Activated T-cell treated with anti-CD3 and anti-CD28 coated beads for 48 hours (primary cell): Measurements from ENCODE around the gene OOSP4A.
"Not testable (repeated sequence)": the region's sequence is repeated elsewhere in the genome, so short reads cannot be mapped to it uniquely, and the experiment has no call there.

Experiments
- DNase-seq: peaks from one replicate; pipeline ENCODE4 v3.0.0-alpha.2; 2020; ENCODE audit warnings: low read depth

The OOSP4A gene

DNA sequence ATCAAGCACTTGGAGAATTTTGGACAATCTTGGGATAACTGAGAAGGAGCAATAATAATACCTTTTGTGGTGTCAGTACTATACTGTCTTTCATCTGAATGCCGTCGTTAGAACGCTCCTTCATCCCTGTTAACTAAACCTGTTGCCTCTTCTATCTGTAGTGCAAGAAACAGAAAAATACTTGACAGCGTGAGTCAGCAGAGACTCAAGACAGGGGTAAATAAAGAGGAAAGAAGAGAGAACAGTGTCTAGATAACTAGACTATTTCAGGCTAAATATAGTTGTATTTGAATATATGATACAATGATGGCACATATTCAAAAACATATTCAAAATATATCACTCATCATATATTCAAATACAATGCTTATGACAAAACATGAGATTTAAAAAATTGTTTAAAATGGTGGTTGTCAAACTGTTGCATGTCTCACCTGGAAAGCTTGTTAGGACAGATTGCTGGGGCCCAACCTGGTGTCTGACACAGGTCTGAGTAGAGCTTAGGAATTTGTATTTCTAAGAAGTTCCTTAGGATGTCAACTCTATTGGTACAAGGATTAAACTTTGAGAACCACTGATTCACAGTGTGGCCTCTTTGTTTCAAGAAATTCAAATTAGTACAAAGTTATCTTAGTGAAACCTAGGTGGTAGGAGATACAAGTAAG is 17.4 kb downstream of the OOSP4A start:
- DNase-seq, result no peak

DNA sequence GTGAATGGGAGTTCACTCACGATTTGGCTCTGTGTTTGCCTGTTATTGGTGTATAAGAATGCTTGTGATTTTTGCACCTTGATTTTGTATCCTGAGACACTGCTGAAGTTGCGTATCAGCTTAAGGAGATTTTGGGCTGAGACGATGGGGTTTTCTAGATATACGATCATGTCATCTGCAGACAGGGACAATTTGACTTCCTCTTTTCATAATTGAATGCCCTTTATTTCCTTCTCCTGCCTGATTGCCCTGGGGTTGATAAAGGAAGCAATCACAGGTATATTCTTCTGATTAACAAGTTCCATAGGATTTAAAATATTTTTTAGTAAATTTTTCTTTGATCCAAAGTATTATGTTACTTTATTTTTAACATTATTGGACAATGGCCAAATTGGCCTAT is 18.2 kb downstream of the OOSP4A start:
- DNase-seq, result not testable (repeated sequence)

DNA sequence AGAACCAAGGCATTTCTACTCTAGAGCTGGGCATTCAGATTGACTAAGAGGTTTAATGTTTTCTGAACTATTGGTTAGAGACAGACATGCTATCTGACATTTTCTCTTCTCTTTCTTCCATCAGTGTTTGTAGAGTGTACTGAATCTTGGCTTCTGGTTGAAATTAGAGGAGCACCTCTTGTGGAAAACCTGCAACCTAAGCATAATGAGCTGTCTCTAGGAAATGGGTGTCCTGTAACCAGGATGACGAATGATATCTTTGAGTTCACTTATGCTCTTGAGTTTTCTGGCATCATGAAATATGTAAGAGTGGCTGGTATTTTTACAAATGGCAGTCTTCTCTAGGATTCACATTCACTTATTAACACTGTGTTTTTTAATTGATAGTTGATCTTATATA is 19.4 kb downstream of the OOSP4A start:
- DNase-seq, result no peak

DNA sequence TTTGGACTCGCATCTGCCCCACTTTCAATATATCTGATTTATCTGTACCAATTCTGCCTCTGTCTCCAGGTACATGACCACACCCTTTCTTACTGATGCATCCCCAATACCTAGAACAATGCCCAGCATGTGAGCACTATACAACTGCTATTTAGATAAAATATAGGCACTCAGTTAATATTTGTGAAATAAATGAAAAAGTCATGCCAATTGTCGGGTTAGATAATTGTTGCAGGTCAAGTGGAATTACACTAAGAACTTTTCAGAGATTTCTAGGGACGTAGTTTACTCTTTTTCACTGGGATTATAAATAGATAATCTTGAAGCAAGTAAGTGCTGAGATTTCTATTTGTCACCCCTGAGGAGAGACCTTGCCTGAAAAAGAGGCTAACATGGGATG is 20.5 kb downstream of the OOSP4A start:
- DNase-seq, result no peak

DNA sequence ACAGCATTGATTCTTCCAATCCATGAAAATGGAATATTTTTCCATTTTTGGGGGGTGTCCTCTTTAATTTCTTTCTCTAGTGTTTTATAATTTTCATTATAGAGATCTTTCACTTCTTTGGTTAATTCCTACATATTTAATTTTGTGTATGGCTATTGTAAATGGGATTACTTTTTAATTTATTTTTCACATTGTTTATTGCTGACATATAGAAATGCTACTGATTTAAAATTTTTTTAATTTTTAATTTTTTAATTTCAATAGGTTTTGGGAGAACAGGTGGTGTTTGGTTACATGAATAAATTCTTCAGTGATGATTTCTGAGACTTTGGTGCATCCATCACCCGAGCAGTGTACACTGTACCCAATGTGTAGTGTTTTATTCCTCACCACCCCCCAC is 26.6 kb downstream of the OOSP4A start:
- no peak for DNase-seq

DNA sequence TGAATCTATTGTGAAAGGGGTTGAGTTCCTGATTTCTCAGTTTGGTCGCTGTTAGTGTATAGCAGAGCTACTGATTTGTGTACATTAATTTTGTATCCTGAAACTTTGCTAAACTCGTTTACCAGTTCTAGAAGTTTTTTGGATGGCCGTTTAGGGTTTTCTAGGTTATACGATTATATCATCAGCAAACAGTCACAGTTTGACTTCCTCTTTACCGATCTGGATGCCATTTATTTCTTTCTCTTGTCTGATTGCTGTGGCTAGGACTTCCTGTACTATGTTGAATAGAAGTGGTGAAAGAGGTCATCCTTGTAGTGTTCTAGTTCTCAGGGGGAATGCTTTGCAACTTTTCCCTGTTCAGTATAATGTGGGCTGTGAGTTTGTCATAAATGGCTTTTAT is 28.6 kb downstream of the OOSP4A start:
- no peak for DNase-seq

DNA sequence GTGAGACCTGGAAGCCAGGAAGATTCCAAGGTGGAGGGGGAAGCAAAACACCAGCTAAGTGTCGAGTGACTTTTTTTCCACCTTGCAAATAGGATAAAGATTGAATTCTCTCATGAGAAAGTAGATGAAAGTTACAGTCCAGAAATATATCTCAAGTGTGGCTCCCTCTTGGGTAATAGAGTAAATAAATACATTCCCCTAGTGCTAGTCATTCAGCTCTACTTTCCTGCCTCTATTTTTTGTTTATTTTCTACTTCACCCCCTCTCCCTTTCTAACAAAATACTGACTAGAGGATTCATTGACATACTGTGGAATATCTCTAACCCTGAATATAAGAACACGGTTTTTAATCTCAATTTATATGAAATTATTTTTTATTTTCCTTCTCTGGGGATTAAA is 34.0 kb downstream of the OOSP4A start:
- DNase-seq, result no peak

DNA sequence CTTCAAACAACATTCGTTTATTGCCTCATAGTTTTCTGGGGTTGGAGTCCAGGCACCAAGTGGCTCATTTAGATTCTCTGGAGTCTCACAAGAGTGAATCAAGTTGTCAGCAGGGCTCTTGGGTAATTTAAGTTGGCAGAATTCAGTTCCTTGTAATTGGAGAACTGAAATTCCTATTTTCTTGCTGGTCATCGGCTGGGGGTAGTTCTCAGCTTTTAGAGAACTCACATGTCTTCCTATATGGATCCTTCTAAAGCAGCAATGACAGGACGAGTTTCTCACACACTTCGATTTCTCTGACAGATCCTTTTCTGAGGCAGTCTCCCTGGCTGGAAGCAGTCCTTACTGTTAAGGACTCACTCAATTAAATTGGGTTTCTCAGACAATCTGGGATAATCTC is 35.9 kb downstream of the OOSP4A start:
- DNase-seq, result no peak

DNA sequence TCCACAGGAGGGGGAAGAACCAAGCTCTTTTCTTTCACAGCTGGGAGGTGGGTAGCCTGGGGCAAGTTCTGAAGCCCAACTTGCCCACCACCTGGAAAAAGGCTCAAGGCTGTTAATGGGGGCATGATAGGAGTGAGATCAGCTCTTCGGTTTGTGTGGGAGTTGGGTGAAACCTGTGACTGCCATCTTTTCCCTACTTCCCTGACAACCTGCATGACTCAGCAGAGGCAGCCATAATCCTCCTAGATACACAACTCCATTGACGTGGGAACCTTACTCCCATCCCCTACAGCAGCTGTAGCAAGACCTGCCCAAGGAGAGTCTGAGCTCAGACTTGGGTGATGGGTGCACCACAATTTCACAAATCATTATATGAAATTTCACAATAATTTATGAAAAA is 39.9 kb downstream of the OOSP4A start:
- no peak for DNase-seq

DNA sequence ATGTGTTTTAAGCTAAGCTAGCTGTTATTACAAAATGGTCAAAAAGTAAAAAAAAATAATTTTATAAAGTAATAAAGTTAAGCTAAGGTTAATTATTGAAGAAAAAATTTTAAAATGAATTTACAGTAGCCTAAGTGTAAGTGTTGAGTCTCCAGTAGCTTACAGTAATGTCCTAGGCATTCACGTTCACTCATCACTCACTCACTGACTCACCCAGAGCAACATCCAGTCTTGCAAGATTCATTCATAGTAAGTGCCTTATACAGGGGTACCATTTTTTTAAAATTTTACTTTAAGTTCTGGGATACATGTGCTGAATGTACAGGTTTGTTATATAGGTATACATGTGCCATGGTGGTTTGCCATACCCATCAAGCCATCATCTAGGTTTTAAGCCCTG is 41.5 kb downstream of the OOSP4A start:
- DNase-seq, result no peak

DNA sequence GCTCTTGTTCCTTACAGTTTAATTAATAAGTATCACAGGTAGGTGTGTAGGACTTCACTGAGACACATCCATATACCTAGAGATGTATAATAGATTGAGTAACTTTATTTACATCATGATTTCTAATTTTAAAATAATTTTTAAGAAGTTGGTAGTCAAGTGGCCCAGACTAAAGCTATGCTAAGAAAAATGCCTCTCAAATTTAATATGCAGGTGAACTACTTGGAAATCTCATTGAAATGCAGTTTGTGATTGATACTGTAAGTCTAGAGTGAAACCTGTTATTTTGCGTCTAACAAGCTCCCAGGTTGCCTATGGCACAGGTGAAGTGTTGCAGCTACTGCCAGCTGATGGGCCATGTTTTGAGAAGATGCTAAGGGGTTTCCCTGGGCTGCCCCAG is 53.0 kb downstream of the OOSP4A start, which contains the start of gene OOSP4B:
Gene OOSP4B (plus strand): TSS at position 301 of the 400 bp plus-strand sequence.
- DNase-seq, result no peak

DNA sequence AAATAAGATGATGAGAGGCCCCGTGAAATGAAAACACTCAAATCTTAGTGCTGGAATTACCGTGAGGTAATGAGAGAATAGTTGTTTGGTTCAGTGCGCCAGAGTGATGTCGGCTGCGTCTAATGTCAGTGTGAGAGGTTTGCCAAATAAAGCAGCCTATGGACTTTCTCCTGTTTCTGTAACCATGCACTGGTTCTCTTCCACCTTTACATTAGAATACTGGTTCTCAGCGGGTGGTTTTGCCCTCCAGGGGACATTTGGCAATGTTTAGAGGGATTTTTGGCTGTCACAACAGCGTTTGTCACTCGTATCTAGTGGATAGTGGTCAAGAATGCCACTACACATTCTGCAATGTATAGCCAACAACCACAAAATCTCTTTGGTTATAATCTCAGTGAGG is 54.2 kb downstream of the OOSP4A start:
- no peak for DNase-seq
